Measurements from ENCODE around the gene PCDHGB6.
A peak's percentile ranks its signal among the peaks of the same experiment; 100 is the strongest.
"Not testable (repeated sequence)": the region's sequence is repeated elsewhere in the genome, so short reads cannot be mapped to it uniquely, and the experiment has no call there.

Gene PCDHGB6

GRCh38 chr5:141417494-141418172 is 9.8 kb downstream of the PCDHGB6 start, which contains the start of gene PCDHGB7:
TSS of gene PCDHGB7 (plus strand) at chr5:141417677. CDS start at chr5:141417860, 183 bp downstream.
- DNase-seq (ENCODE audit: low read depth in 4 of 4, low spot score in 1 of 4): peak in 1 of 4 experiments; percentile 54

- no peak for DNase-seq (ENCODE audit: low read depth in 4 of 4, low spot score in 1 of 4)
These were observed 11.5 kb downstream of the PCDHGB6 start for GRCh38 chr5:141419074-141419880.

- no peak for DNase-seq (ENCODE audit: low read depth in 4 of 4, low spot score in 1 of 4)
These were observed 13.2 kb downstream of the PCDHGB6 start, which contains the start of gene PCDHGA11 for GRCh38 chr5:141420855-141421488. TSS of gene PCDHGA11 (plus strand) at chr5:141421051. CDS start at chr5:141421228, 177 bp downstream.

GRCh38 chr5:141421489-141421855 is 13.7 kb downstream of the PCDHGB6 start:
- no peak for DNase-seq (ENCODE audit: low read depth in 4 of 4, low spot score in 1 of 4)

GRCh38 chr5:141422742-141423291 is 15.0 kb downstream of the PCDHGB6 start:
- DNase-seq (ENCODE audit: low read depth in 4 of 4, low spot score in 1 of 4): no peak

GRCh38 chr5:141427783-141428426 is 20.1 kb downstream of the PCDHGB6 start:
- DNase-seq (ENCODE audit: low read depth in 4 of 4, low spot score in 1 of 4): no peak

GRCh38 chr5:141430332-141431113 is 22.7 kb downstream of the PCDHGB6 start, which contains the start of gene PCDHGA12:
TSS of gene PCDHGA12 (plus strand) at chr5:141430507. CDS start at chr5:141430760, 253 bp downstream.
- DNase-seq (ENCODE audit: low read depth in 4 of 4, low spot score in 1 of 4): no peak

- DNase-seq (ENCODE audit: low read depth in 4 of 4, low spot score in 1 of 4): no peak
These were observed 23.5 kb downstream of the PCDHGB6 start for GRCh38 chr5:141431286-141431685.

GRCh38 chr5:141432308-141432707 is 24.5 kb downstream of the PCDHGB6 start:
- not testable (repeated sequence) for DNase-seq (ENCODE audit: low read depth in 4 of 4, low spot score in 1 of 4)

GRCh38 chr5:141432726-141433125 is 24.9 kb downstream of the PCDHGB6 start:
- DNase-seq (ENCODE audit: low read depth in 4 of 4, low spot score in 1 of 4): not testable (repeated sequence)

- no peak for DNase-seq (ENCODE audit: low read depth in 4 of 4, low spot score in 1 of 4)
These were observed 26.2 kb downstream of the PCDHGB6 start for GRCh38 chr5:141434006-141434405.

- no peak for DNase-seq (ENCODE audit: low read depth in 4 of 4, low spot score in 1 of 4)
These were observed 29.4 kb downstream of the PCDHGB6 start for GRCh38 chr5:141437221-141437620.

- no peak for DNase-seq (ENCODE audit: low read depth in 4 of 4, low spot score in 1 of 4)
These were observed 31.8 kb downstream of the PCDHGB6 start for GRCh38 chr5:141439411-141440141.

GRCh38 chr5:141440341-141440740 is 32.5 kb downstream of the PCDHGB6 start:
- no peak for DNase-seq (ENCODE audit: low read depth in 4 of 4, low spot score in 1 of 4)

GRCh38 chr5:141441571-141442170 is 33.9 kb downstream of the PCDHGB6 start:
- no peak for DNase-seq (ENCODE audit: low read depth in 4 of 4, low spot score in 1 of 4)
